Measurements from ENCODE around the gene AGRP. TPM values are rescaled to one million over a fixed set of nuclear protein-coding genes. Genes with fewer than 3 reads are reported as not detected.

Gene AGRP
- total and polyA plus RNA-seq, 2 of the 4 experiments (the other 2 are of a cell fraction): not detected

GRCh38 chr16:67445913-67446907, 37.1 kb downstream of the AGRP start:
- WGBS, 2 experiments (ENCODE audit: extremely low coverage in 2 of 2, insufficient read length in 1 of 2): 92% methylated on average over 2 of the region's 12 CpGs; no CpG with 5 or more reads in 1 of the 2 experiments
- Histone ChIP-seq H3K27me3 (ENCODE audit: control insufficient read depth, insufficient read depth, low read length) (no peaks in the 10 kb centered on the region), H3K4me2 (ENCODE audit: low read depth, low read length) (peak overlapping the region; percentile 1; the same call in 1 of the 2 replicates), H2BK20ac (ENCODE audit: low read depth, low read length) (no peak overlapping the region), H4K5ac (ENCODE audit: low read depth, low read length) (peak overlapping the region; percentile 41; the same call in 1 of the 2 replicates), H2BK120ac (ENCODE audit: low read depth, low read length) (no peak overlapping the region; the same call in 1 of the 2 replicates), H4K91ac (ENCODE audit: insufficient read depth, low read depth, low read length) (no peak overlapping the region), H3K56ac (ENCODE audit: extremely low read depth, insufficient read depth, low read length) (no peak overlapping the region), H2AK5ac (ENCODE audit: low read depth, low read length) (peak overlapping the region; percentile 42), H3K23ac (ENCODE audit: low read depth, low read length) (peak overlapping the region; percentile 16; the same call in 1 of the 2 replicates), H2AFZ (replicated peaks; ENCODE audit: low read length, poor library complexity) (no peak overlapping the region), H4K8ac (ENCODE audit: low read depth in 2 of 2, low read length in 2 of 2) (peak overlapping the region in 1 of 2 experiments; percentile 19; a peak in 1 of 4 replicates), H3K36me3 (ENCODE audit: control insufficient read depth, insufficient read depth, low read length) (peaks cover 8% of the 10 kb centered on the region; the same call in 1 of the 2 replicates), H2BK15ac (ENCODE audit: low read depth, low read length) (no peak overlapping the region), H3K18ac (ENCODE audit: low read depth, low read length) (peak overlapping the region; percentile 65; the same call in 1 of the 2 replicates), H2BK5ac (ENCODE audit: low read depth, low read length, poor library complexity, severe bottlenecking) (no peak overlapping the region), H3K9ac (ENCODE audit: low read depth, low read length) (peak overlapping the region; percentile 44; the same call in 1 of the 2 replicates), H3K14ac (replicated peaks; ENCODE audit: low read depth, low read length) (no peak overlapping the region), H4K20me1 (ENCODE audit: insufficient read depth, low read length) (peaks cover 57% of the 10 kb centered on the region), H3K4ac (ENCODE audit: low read depth, low read length) (no peak overlapping the region), H3K27ac (ENCODE audit: insufficient read depth, low read length) (peak overlapping the region; percentile 85; the same call in 1 of the 2 replicates), H3K4me3 (ENCODE audit: insufficient read depth, low read depth, low read length) (no peak overlapping the region), H3K9me3 (ENCODE audit: control insufficient read depth, insufficient read depth, low read length) (no peaks in the 10 kb centered on the region), H2AK9ac (replicated peaks; ENCODE audit: low read depth, low read length, poor library complexity) (peak overlapping the region; percentile 3), H3K4me1 (ENCODE audit: control insufficient read depth, insufficient read depth, low read length) (peaks cover 45% of the 10 kb centered on the region), H3K9me1 (ENCODE audit: insufficient read depth, low read length) (peaks cover 3% of the 10 kb centered on the region; the same call in 1 of the 2 replicates), H3K79me1 (ENCODE audit: low read depth in 1 of 2, low read length in 2 of 2) (peaks cover 0 to 65% of the 10 kb centered on the region in 2 experiments; a peak in 3 of 4 replicates)
- in situ Hi-C loops (cut with MboI; ENCODE audit: low sequenced_read_pairs): no loop called here
- no peak for DNase-seq
- intact Hi-C loops (cut with micrococcal nuclease): no loop called here
- dilution Hi-C loops (cut with HindIII; ENCODE audit: low sequenced_read_pairs, unreplicated experiment): no loop called here
- CTCF ChIA-PET: interaction anchor here (1.0 to 1.9 kb wide), 2 partner anchors 19 to 186 kb away, joined by 6 to 7 read pairs; no protein-coding TSS in a partner anchor
- POLR2A ChIA-PET (ENCODE audit: unreplicated experiment): no interaction called here
- BruUV-seq (replicated peaks): no TSS peak
- no peak for TF ChIP-seq MAZ (IDR thresholded peaks at IDR 0.05; ENCODE audit: borderline replicate concordance, low read depth, low read length)
- TF ChIP-seq CTCF (conservative IDR thresholded peaks at IDR 0.05; ENCODE audit: low read depth, low read length): 0 out of 2 replicates have a peak, but pooled peaks have one; percentile 13
- ATAC-seq (ENCODE audit: low read depth): peak; percentile 2; the same call in 1 of the 2 replicates
